HL-60 (cell line): ENCODE measurements around the gene ALOXE3.

Experiments
- CTCF ChIP-seq: IDR thresholded peaks from one replicate; pipeline ENCODE4 v1.5.1; 2011; ENCODE audit warnings: low read length, control low read depth, inconsistent platforms; ENCODE audit not compliant: insufficient read depth
- GABPA ChIP-seq: IDR thresholded peaks from 2 replicates; pipeline ENCODE4 v1.6.1; 2012; ENCODE audit warnings: low read depth
- POLR2AphosphoS5 ChIP-seq: IDR thresholded peaks from 2 replicates; pipeline ENCODE4 v1.6.1; 2012; ENCODE audit warnings: low read depth
- REST ChIP-seq: IDR thresholded peaks from 2 replicates; pipeline ENCODE4 v1.6.1; 2012; ENCODE audit warnings: low read depth; ENCODE audit not compliant: insufficient replicate concordance
- SPI1 ChIP-seq: IDR thresholded peaks from 2 replicates; pipeline ENCODE4 v1.6.1; 2012; ENCODE audit warnings: low read depth, mild to moderate bottlenecking, borderline replicate concordance

- TF ChIP-seq REST (no peak), CTCF (no peak), POLR2AphosphoS5 (no peak), SPI1 (no peak), GABPA (no peak)
These were observed 7.9 kb downstream of the ALOXE3 start for GRCh38 chr17:8110456-8110804.
